NB4 (cell line): ENCODE data around the gene KDM6B.

ENCODE experiments used
- MAX ChIP-seq: IDR thresholded peaks from 2 replicates; pipeline ENCODE4 v1.6.1; 2011; ENCODE audit warnings: low read depth, low read length
- MYC ChIP-seq: IDR thresholded peaks from 2 replicates; pipeline ENCODE4 v1.6.1; 2011; ENCODE audit warnings: low read depth, low read length
- POLR2A ChIP-seq: IDR thresholded peaks from 2 replicates; pipeline ENCODE4 v1.6.1; 2011; ENCODE audit warnings: mild to moderate bottlenecking; ENCODE audit not compliant: insufficient read length; ENCODE audit errors: extremely low read depth
- TF ChIP-seq, protein P1 (sequence below): IDR thresholded peaks from one replicate; pipeline ENCODE4 v1.5.1; 2012; ENCODE audit warnings: low read depth, low read length

DNA sequence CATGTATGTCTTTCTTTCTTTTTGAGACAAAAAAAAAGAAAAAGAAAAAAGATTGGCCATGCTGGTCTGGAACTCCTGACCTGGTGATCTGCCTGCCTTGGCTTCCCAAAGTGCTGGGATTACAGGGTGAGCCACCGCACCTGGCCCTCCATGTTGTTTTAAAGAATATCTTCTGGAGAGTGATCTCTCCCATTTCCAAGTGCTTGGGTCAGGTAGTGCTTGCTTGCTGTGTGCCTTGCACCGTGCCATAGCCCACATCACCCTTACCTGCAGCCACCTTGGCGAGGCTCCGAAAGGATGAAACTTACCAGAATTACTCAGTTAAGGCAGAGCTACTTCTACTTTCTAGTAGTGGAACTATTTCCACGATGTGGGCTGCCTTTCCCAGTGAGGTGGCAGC, 19.0 kb upstream of the KDM6B start:
- TF ChIP-seq MAX (no peak), POLR2A (no peak), MYC (no peak)
- TF ChIP-seq, protein P1, sequence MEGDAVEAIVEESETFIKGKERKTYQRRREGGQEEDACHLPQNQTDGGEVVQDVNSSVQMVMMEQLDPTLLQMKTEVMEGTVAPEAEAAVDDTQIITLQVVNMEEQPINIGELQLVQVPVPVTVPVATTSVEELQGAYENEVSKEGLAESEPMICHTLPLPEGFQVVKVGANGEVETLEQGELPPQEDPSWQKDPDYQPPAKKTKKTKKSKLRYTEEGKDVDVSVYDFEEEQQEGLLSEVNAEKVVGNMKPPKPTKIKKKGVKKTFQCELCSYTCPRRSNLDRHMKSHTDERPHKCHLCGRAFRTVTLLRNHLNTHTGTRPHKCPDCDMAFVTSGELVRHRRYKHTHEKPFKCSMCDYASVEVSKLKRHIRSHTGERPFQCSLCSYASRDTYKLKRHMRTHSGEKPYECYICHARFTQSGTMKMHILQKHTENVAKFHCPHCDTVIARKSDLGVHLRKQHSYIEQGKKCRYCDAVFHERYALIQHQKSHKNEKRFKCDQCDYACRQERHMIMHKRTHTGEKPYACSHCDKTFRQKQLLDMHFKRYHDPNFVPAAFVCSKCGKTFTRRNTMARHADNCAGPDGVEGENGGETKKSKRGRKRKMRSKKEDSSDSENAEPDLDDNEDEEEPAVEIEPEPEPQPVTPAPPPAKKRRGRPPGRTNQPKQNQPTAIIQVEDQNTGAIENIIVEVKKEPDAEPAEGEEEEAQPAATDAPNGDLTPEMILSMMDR: no peak
